DOHH2 (cell line): ENCODE measurements around the gene KLHL1.

Experiments
- CTCF ChIP-seq: fragments of 200-600 bp; sonication (generic); IDR thresholded peaks from one replicate; pipeline ENCODE4 v1.5.1; 2014; ENCODE audit warnings: antibody characterized with exemption, mild to moderate bottlenecking, low read depth, low read length; ENCODE audit not compliant: poor library complexity, severe bottlenecking
- EZH2phosphoT487 ChIP-seq: fragments of 200-600 bp; sonication (generic); IDR thresholded peaks from 2 replicates; pipeline ENCODE4 v1.6.1; 2017; ENCODE audit warnings: borderline replicate concordance, mild to moderate bottlenecking, antibody characterized with exemption, low read length, moderate library complexity, mixed read lengths

DNA sequence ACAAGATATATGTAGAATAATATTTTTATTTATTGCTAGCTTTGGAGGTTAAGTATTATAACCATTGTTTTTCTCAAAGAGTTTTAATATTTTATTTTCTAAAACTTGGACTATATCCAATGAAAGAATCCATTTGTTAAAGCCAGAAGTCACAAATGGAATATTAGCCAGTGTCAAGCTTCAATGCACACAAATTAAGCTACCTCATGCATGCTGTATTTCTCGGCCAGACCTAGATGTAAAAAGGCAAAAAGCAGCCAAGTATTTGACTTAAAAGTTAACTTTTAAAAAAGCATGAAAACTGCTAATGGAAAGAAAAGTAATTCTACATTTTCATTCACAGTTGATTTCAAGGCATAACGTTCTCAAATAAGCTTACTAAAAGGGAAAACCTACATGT, 160.7 kb downstream of the KLHL1 start:
- TF ChIP-seq CTCF (no peak), EZH2phosphoT487 (no peak)
